Naive thymus-derived CD4-positive, alpha-beta T cell (primary cell): Measurements from ENCODE around the gene HMBS. TPM values are rescaled to one million over a fixed set of nuclear protein-coding genes. Genes with fewer than 3 reads are reported as not detected.

Source experiments
- ATAC-seq: fragments of 150-1000 bp; cut with Tn5 transposase; 2 replicates; pipeline ENCODE4 v1.10.0; 2021; ENCODE audit warnings: mild to moderate bottlenecking, moderate library complexity
- CTCF ChIA-PET: fragments of 350-600 bp; sonication (Branson Sonifier 250); formaldehyde crosslinking; loops from one replicate; lab custom pipeline; 2021; ENCODE audit warnings: antibody characterized with exemption; lab: Charles Lee
- POLR2A ChIA-PET: fragments of 350-600 bp; sonication (Branson Sonifier 250); formaldehyde crosslinking; loops from one replicate; lab custom pipeline; 2021; ENCODE audit warnings: antibody characterized with exemption, inconsistent platforms; lab: Charles Lee
- DNase-seq, 9 donors: peaks; one replicate each; pipeline versions ENCODE4 v3.0.0 to v3.0.0-alpha.2; 2020 to 2022; ENCODE audit warnings: mixed read lengths in 1 of 9
- H3K27ac ChIP-seq: one replicate; pipeline ENCODE4 v1.7.0; 2013; ENCODE audit warnings: mild to moderate bottlenecking, low read depth, low read length, moderate library complexity
- H3K27me3 ChIP-seq, 2 donors: one replicate each; pipeline ENCODE4 v1.7.0; 2013; ENCODE audit warnings: low read length in 2 of 2, mild to moderate bottlenecking in 2 of 2, moderate library complexity in 2 of 2; ENCODE audit not compliant: control insufficient read depth in 2 of 2, insufficient read depth in 2 of 2
- H3K36me3 ChIP-seq, 3 experiments: 1 replicate in 2 of 3; 2 replicates in 1 of 3; pipeline ENCODE4 v1.7.0; 2013; ENCODE audit warnings: low read length in 3 of 3, mild to moderate bottlenecking in 3 of 3, moderate library complexity in 1 of 3; ENCODE audit not compliant: insufficient read depth in 3 of 3, control insufficient read depth in 2 of 3
- H3K4me1 ChIP-seq, 2 donors: one replicate each; pipeline ENCODE4 v1.7.0; 2013; ENCODE audit warnings: low read length in 2 of 2, mild to moderate bottlenecking in 2 of 2, moderate library complexity in 1 of 2; ENCODE audit not compliant: control insufficient read depth in 2 of 2, insufficient read depth in 2 of 2
- H3K4me3 ChIP-seq: 2 replicates; pipeline ENCODE4 v1.7.0; 2013; ENCODE audit warnings: mild to moderate bottlenecking, low read length
- H3K9me3 ChIP-seq, 3 experiments: 1 replicate in 2 of 3; 2 replicates in 1 of 3; pipeline ENCODE4 v1.7.0; 2013; ENCODE audit warnings: low read length in 3 of 3; ENCODE audit not compliant: control insufficient read depth in 2 of 3
- H3K27ac Mint-ChIP-seq, 9 donors: one replicate each; pipeline ENCODE4 v1.8.0; 2020 to 2022; ENCODE audit warnings: mixed read lengths in 9 of 9, mild to moderate bottlenecking in 8 of 9, moderate library complexity in 5 of 9, inconsistent platforms in 2 of 9
- H3K27me3 Mint-ChIP-seq, 5 donors: one replicate each; pipeline ENCODE4 v1.8.0; 2021 to 2022; ENCODE audit warnings: mixed read lengths in 5 of 5, mild to moderate bottlenecking in 1 of 5
- H3K36me3 Mint-ChIP-seq, 5 donors: one replicate each; pipeline ENCODE4 v1.8.0; 2020 to 2022; ENCODE audit warnings: mixed read lengths in 5 of 5, mild to moderate bottlenecking in 3 of 5, inconsistent platforms in 1 of 5
- H3K4me1 Mint-ChIP-seq, 7 donors: one replicate each; pipeline ENCODE4 v1.8.0; 2020 to 2022; ENCODE audit warnings: mixed read lengths in 7 of 7, mild to moderate bottlenecking in 3 of 7, inconsistent platforms in 1 of 7
- H3K4me3 Mint-ChIP-seq, 10 donors: one replicate each; pipeline ENCODE4 v1.8.0; 2020 to 2022; ENCODE audit warnings: mild to moderate bottlenecking in 10 of 10, mixed read lengths in 10 of 10, moderate library complexity in 6 of 10, inconsistent platforms in 2 of 10
- H3K9me3 Mint-ChIP-seq, 11 donors: one replicate each; pipeline ENCODE4 v1.8.0; 2020 to 2022; ENCODE audit warnings: mixed read lengths in 11 of 11, mild to moderate bottlenecking in 4 of 11, inconsistent platforms in 1 of 11, moderate library complexity in 1 of 11
- intact Hi-C, 2 donors: fragments of 100-400 bp; cut with micrococcal nuclease; formaldehyde crosslinking; loops; one replicate each; pipeline ENCODE4 v1.15.1; 2023
- polyA plus RNA-seq, 2 donors: library from polyadenylated mRNA; unstranded; fragments of 300-500 nt; fragmentation: Illumina TruSeq; gene quantifications; one replicate each; pipeline ENCODE4 v1.2.3, GENCODE V29; 2021
- total RNA-seq, 6 experiments: library from RNA in 5 of 6; stranded (reverse) in 5 of 6; gene quantifications; 1 replicate in 5 of 6; 2 replicates in 1 of 6; pipeline ENCODE4 v1.2.3 and lab custom pipeline; 2021 to 2026

HMBS gene
- total and polyA plus RNA-seq, 7 experiments from 2014 or later: 6.7 to 25.4 (median 9.3) TPM

GRCh38 chr11:119088406-119088805 lies 3.7 kb downstream of the HMBS start:
- H3K4me1 Mint-ChIP-seq: peaks cover 11 to 67% (median 26%) of the 10 kb centered on the region in 7 donors
- Histone ChIP-seq H3K4me1 (peaks cover 8 to 16% of the 10 kb centered on the region in 2 donors), H3K4me3 (no peak overlapping the region), H3K36me3 (no peaks in the 10 kb centered on the region), H3K27me3 (no peaks in the 10 kb centered on the region), H3K27ac (no peak overlapping the region), H3K9me3 (no peaks in the 10 kb centered on the region)
- peaks cover 0 to 13% (median 0%) of the 10 kb centered on the region in 5 donors for H3K36me3 Mint-ChIP-seq
- DNase-seq (no peak), ATAC-seq (no peak)
- intact Hi-C loops: no loop called here
- POLR2A ChIA-PET: interaction anchor here (1.0 to 2.1 kb wide), 3 partner anchors 14 to 33 kb away, joined by 3 to 8 read pairs (median 5); partner anchors contain the start of genes DPAGT1 and HINFP
- H3K27me3 Mint-ChIP-seq: no peaks in the 10 kb centered on the region
- no peak overlapping the region for H3K27ac Mint-ChIP-seq
- CTCF ChIA-PET: interaction anchor here (1.0 kb wide), 1 partner anchor 14 kb away, joined by 4 read pairs; the partner anchor contains the start of gene DPAGT1
- H3K4me3 Mint-ChIP-seq: no peak overlapping the region
- no peaks in the 10 kb centered on the region for H3K9me3 Mint-ChIP-seq

- ChIA-PET CTCF (interaction anchor here (0.6 kb wide), 1 partner anchor 862 kb away, joined by 3 read pairs; no protein-coding TSS in a partner anchor), POLR2A (interaction anchor here (1.5 to 2.1 kb wide), 2 partner anchors 13 to 32 kb away, joined by 5 to 8 read pairs; partner anchors contain the start of genes DPAGT1 and HINFP)
- ATAC-seq: no peak
- no peak for DNase-seq
- no peaks in the 10 kb centered on the region for H3K27me3 ChIP-seq
- H3K9me3 Mint-ChIP-seq: no peaks in the 10 kb centered on the region
- no peaks in the 10 kb centered on the region for H3K36me3 ChIP-seq
- H3K27ac ChIP-seq: no peak overlapping the region
- no peak overlapping the region for H3K27ac Mint-ChIP-seq
- H3K4me3 ChIP-seq: no peak overlapping the region
- no peak overlapping the region for H3K4me3 Mint-ChIP-seq
- H3K4me1 Mint-ChIP-seq: peaks cover 17 to 72% (median 31%) of the 10 kb centered on the region in 7 donors
- peaks cover 8 to 23% of the 10 kb centered on the region in 2 donors for H3K4me1 ChIP-seq
- H3K9me3 ChIP-seq: no peaks in the 10 kb centered on the region
- no peaks in the 10 kb centered on the region for H3K27me3 Mint-ChIP-seq
- intact Hi-C loops: no loop called here
- H3K36me3 Mint-ChIP-seq: peaks cover 0 to 20% (median 0%) of the 10 kb centered on the region in 5 donors
Measured at GRCh38 chr11:119089319-119089718, 4.6 kb downstream of the HMBS start.

- DNase-seq: peak in 1 of 9 donors; percentile 0
- peaks cover 0 to 26% (median 3%) of the 10 kb centered on the region in 5 donors for H3K36me3 Mint-ChIP-seq
- no peak overlapping the region for H3K27ac ChIP-seq
- peaks cover 11 to 67% (median 29%) of the 10 kb centered on the region in 7 donors for H3K4me1 Mint-ChIP-seq
- peaks cover 0 to 3% (median 0%) of the 10 kb centered on the region in 5 donors for H3K27me3 Mint-ChIP-seq
- POLR2A ChIA-PET: interaction anchor here (0.6 to 20.2 kb wide), 6 partner anchors 11 to 866 kb away, joined by 3 to 435 read pairs (median 4); partner anchors contain the start of genes C2CD2L, DPAGT1 and HINFP
- H3K4me3 ChIP-seq: no peak overlapping the region
- peaks cover 7 to 19% of the 10 kb centered on the region in 2 donors for H3K4me1 ChIP-seq
- CTCF ChIA-PET: no interaction called here
- H3K9me3 ChIP-seq: no peaks in the 10 kb centered on the region
- H3K27me3 ChIP-seq: no peaks in the 10 kb centered on the region
- intact Hi-C loops: no loop called here
- ATAC-seq: no peak
- H3K9me3 Mint-ChIP-seq: peaks cover 0 to 6% (median 0%) of the 10 kb centered on the region in 11 donors
- no peaks in the 10 kb centered on the region for H3K36me3 ChIP-seq
- peak overlapping the region in 1 of 10 donors; percentile 16 for H3K4me3 Mint-ChIP-seq
- peak overlapping the region in 1 of 9 donors; percentile 58 for H3K27ac Mint-ChIP-seq
Measured at GRCh38 chr11:119091178-119091577, 6.5 kb downstream of the HMBS start.

- intact Hi-C loops: no loop called here
- POLR2A ChIA-PET: interaction anchor here (0.6 to 20.2 kb wide), 12 partner anchors 10 to 867 kb away, joined by 3 to 435 read pairs (median 4); partner anchors contain the start of genes C2CD2L, CENATAC, DPAGT1 and HINFP
- Mint-ChIP-seq H3K4me3 (peak overlapping the region in 4 of 10 donors; percentile 24 to 93 (median 34)), H3K27me3 (peaks cover 0 to 3% (median 0%) of the 10 kb centered on the region in 5 donors), H3K36me3 (peaks cover 4 to 30% (median 4%) of the 10 kb centered on the region in 5 donors), H3K4me1 (peaks cover 16 to 73% (median 30%) of the 10 kb centered on the region in 7 donors), H3K9me3 (peaks cover 0 to 6% (median 0%) of the 10 kb centered on the region in 11 donors), H3K27ac (peak overlapping the region in 3 of 9 donors; percentile 28 to 74 (median 33))
- peaks cover 0 to 10% (median 8%) of the 10 kb centered on the region in 3 experiments for H3K36me3 ChIP-seq
- H3K27me3 ChIP-seq: no peaks in the 10 kb centered on the region
- H3K27ac ChIP-seq: no peak overlapping the region
- CTCF ChIA-PET: no interaction called here
- H3K4me1 ChIP-seq: peaks cover 7 to 21% of the 10 kb centered on the region in 2 donors
- H3K9me3 ChIP-seq: no peaks in the 10 kb centered on the region
- ATAC-seq: no peak
- no peak overlapping the region for H3K4me3 ChIP-seq
- peak in 1 of 9 donors; percentile 4 for DNase-seq
Measured at GRCh38 chr11:119091966-119092879, 7.5 kb downstream of the HMBS start.

GRCh38 chr11:119092880-119093842 lies 8.5 kb downstream of the HMBS start:
- H3K27ac ChIP-seq: peak overlapping the region; percentile 75
- peaks cover 7 to 21% of the 10 kb centered on the region in 2 donors for H3K4me1 ChIP-seq
- H3K27me3 ChIP-seq: no peaks in the 10 kb centered on the region
- Mint-ChIP-seq H3K4me3 (peak overlapping the region; percentile 88 to 97 (median 91)), H3K9me3 (peaks cover 0 to 6% (median 0%) of the 10 kb centered on the region in 11 donors), H3K27ac (peak overlapping the region in 6 of 9 donors; percentile 71 to 86 (median 80)), H3K36me3 (peaks cover 4 to 37% (median 13%) of the 10 kb centered on the region in 5 donors), H3K4me1 (peaks cover 16 to 66% (median 24%) of the 10 kb centered on the region in 7 donors), H3K27me3 (peaks cover 0 to 3% (median 0%) of the 10 kb centered on the region in 5 donors)
- intact Hi-C loops: no loop called here
- POLR2A ChIA-PET: interaction anchor here (0.6 to 20.2 kb wide), 14 partner anchors 8 to 220 kb away, joined by 3 to 435 read pairs (median 5); partner anchors contain the start of genes C2CD2L, CENATAC, HINFP and HMBS
- ATAC-seq (no peak), DNase-seq (peak in 1 of 9 donors; percentile 7)
- no peaks in the 10 kb centered on the region for H3K9me3 ChIP-seq
- peaks cover 5 to 19% (median 16%) of the 10 kb centered on the region in 3 experiments for H3K36me3 ChIP-seq
- CTCF ChIA-PET: interaction anchor here (1.0 kb wide), 1 partner anchor 103 kb away, joined by 3 read pairs; no protein-coding TSS in a partner anchor
- H3K4me3 ChIP-seq: peak overlapping the region; percentile 94
